ENCODE data around the gene KIF5A.

Gene KIF5A

DNA sequence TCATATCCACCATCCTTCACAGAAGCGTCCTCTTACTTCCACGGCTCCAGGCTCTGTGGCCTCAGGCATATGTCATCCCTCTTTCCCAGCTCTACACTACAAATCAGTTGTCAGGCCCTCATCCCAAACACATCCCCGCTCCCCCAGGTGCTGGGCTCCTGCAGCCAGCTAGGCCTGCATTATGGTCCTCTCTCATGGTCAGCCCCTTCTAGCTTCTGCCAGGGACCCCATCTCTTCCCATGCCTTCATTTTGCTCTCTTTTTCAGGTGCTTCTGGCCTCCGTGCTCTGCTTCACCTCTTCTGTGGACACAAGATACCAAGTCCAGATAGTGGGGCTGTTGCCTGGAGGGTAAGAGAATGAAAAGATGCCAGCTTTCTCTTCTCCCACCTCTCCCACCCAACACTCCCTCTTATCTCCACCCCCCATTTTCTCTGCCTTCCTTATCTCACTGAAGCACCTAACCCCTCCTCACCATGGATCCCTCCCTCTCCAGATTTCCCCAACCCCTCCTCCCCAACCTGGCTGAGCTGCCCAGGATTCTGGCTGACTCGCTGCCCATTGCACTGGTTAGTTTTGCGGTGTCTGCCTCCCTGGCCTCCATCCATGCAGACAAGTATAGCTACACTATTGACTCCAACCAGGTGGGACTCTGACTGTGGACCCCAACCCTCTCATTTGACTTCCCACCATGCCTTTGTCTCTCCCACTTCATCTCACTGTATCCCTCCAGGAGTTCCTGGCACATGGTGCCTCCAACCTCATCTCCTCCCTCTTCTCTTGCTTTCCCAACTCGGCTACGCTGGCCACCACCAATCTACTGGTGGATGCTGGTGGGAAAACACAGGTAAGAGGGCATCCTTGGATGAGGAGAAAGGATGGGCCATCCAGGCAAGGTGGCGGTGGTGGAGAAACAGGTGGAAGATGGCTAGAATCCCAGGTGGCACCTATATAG, 72.7 kb downstream of the KIF5A start:
- Mint-ChIP-seq H3K36me3 (ENCODE audit: low read depth) (peaks cover 24% of the 10 kb centered on the region), H3K9me3 (no peaks in the 10 kb centered on the region), H3K27me3 (ENCODE audit: low read depth) (peaks cover 100% of the 10 kb centered on the region), H3K4me3 (peak overlapping the region; percentile 28 to 81 (median 54)), H3K27ac (no peak overlapping the region), H3K4me1 (peaks cover 24% of the 10 kb centered on the region)
- no peak for TF ChIP-seq CTCF (IDR thresholded peaks at IDR 0.05; ENCODE audit: unreplicated experiment in 3 of 3)

- Mint-ChIP-seq H3K4me1 (peaks cover 24% of the 10 kb centered on the region), H3K27me3 (ENCODE audit: low read depth) (peaks cover 100% of the 10 kb centered on the region), H3K4me3 (no peak overlapping the region), H3K36me3 (ENCODE audit: low read depth) (peaks cover 18% of the 10 kb centered on the region), H3K27ac (no peak overlapping the region), H3K9me3 (no peaks in the 10 kb centered on the region)
- TF ChIP-seq CTCF (IDR thresholded peaks at IDR 0.05; ENCODE audit: unreplicated experiment in 3 of 3), result no peak
Observed at GRCh38 chr12:57623385-57623784, 73.5 kb downstream of the KIF5A start.

DNA sequence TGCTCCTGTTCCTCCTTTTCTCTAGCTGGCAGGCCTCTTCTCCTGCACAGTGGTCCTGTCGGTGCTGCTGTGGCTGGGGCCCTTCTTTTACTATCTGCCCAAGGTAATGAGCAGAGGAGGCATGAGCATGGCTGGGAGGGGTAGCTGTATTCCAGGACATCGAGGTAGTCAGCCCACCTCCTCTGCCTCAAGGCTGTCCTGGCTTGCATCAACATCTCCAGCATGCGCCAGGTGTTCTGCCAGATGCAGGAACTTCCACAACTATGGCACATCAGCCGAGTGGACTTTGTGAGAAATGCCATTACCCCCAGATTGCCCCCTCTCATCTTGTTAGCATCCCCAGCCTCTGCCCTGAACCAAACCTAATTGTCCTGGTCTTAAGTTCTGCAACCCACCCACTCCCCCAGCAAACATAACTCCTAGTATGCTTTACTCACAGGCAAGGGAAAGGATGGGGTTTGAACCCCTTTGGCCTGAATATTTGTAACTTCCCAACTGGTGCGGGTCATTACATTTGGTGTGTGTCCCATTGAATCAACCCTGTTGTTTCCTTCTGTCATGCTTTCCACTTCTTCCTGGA, 74.1 kb downstream of the KIF5A start:
- Mint-ChIP-seq H3K27ac (no peak overlapping the region), H3K9me3 (no peaks in the 10 kb centered on the region), H3K4me1 (peaks cover 24% of the 10 kb centered on the region), H3K27me3 (ENCODE audit: low read depth) (peaks cover 100% of the 10 kb centered on the region), H3K4me3 (no peak overlapping the region), H3K36me3 (ENCODE audit: low read depth) (peaks cover 17% of the 10 kb centered on the region)
- TF ChIP-seq CTCF (IDR thresholded peaks at IDR 0.05; ENCODE audit: unreplicated experiment in 3 of 3), result no peak

DNA sequence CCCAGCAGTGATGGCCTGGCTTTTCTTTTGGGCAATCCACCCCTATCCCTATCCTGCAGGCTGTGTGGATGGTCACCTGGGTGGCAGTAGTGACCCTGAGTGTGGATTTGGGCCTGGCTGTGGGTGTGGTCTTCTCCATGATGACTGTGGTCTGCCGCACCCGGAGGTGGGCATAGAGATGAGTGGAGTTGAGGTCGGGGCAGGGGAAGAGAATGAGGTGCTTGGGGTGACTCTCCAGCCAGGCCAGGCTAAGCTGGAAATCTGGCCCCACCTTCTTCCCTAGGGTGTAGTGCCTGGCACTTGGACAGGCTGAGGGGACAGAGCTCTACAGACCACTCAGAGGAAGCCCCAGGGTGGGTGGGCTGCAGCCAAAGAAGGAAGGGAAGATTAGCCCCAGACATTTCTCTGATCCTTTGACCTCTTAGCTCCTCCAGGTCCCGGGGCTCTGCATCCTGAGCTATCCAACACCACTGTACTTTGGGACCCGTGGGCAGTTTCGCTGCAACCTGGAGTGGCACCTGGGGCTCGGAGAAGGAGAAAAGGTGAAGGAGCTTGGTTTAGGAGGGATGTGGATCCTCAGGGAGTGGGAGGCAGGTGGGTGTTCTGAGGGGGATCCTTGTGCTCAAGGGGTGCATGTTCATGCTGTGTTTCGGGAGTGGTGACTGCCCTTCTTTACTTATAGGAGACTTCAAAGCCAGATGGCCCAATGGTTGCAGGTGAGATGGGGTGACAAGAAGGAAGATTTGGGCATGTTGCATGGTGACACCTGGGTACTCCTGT, 74.8 kb downstream of the KIF5A start:
- H3K27ac Mint-ChIP-seq, result no peak overlapping the region
- peaks cover 100% of the 10 kb centered on the region for H3K27me3 Mint-ChIP-seq (ENCODE audit: low read depth)
- no peak overlapping the region for H3K4me3 Mint-ChIP-seq
- H3K36me3 Mint-ChIP-seq (ENCODE audit: low read depth), result peaks cover 12% of the 10 kb centered on the region
- H3K9me3 Mint-ChIP-seq, result no peaks in the 10 kb centered on the region
- no peak for TF ChIP-seq CTCF (IDR thresholded peaks at IDR 0.05; ENCODE audit: unreplicated experiment in 3 of 3)
- peaks cover 20% of the 10 kb centered on the region for H3K4me1 Mint-ChIP-seq

- Mint-ChIP-seq H3K27ac (no peak overlapping the region), H3K4me3 (no peak overlapping the region)
- no peak for TF ChIP-seq CTCF (IDR thresholded peaks at IDR 0.05; ENCODE audit: unreplicated experiment in 3 of 3)
Observed at GRCh38 chr12:57625261-57626032, 75.6 kb downstream of the KIF5A start.

More at GRCh38 chr12:57625261-57626032, 75.6 kb downstream of the KIF5A start:
- Mint-ChIP-seq H3K4me1 (peaks cover 19% of the 10 kb centered on the region), H3K36me3 (ENCODE audit: low read depth) (peaks cover 9% of the 10 kb centered on the region), H3K27me3 (ENCODE audit: low read depth) (peaks cover 100% of the 10 kb centered on the region), H3K9me3 (no peaks in the 10 kb centered on the region)
